IMR-90 (cell line): ENCODE results near the gene KLC3. TPM values are rescaled to one million over a fixed set of nuclear protein-coding genes. Genes with fewer than 3 reads are reported as not detected.

Experiments used
- ATAC-seq: fragments of 200-7000 bp; cut with Tn5 transposase; 2 replicates; pipeline ENCODE4 v1.9.1; 2020; ENCODE audit warnings: low read depth, mild to moderate bottlenecking, moderate library complexity
- BruUV-seq: library from RNA; stranded (reverse); fragments of 400-500 nt; replicated peaks from 2 replicates; lab custom pipeline; 2021; lab: Mats Ljungman, UMichigan
- CTCF ChIA-PET: fragments of 300-600 bp; formaldehyde crosslinking; extraction: SDS; loops from one replicate; lab custom pipeline; 2021; ENCODE audit warnings: antibody characterized with exemption; lab: Yijun Ruan, JAX
- POLR2A ChIA-PET: fragments of 300-600 bp; sonication (Branson Sonifier 250); formaldehyde crosslinking; loops from one replicate; lab custom pipeline; 2022; ENCODE audit warnings: antibody characterized with exemption; ENCODE audit not compliant: unreplicated experiment; lab: Charles Lee
- DNase-seq: peaks from one replicate; pipeline ENCODE4 v3.0.0; 2013
- H2AFZ ChIP-seq: replicated peaks from 2 replicates; pipeline ENCODE3; 2013; ENCODE audit warnings: low read length, mild to moderate bottlenecking; ENCODE audit not compliant: poor library complexity
- H2AK5ac ChIP-seq: 2 replicates; pipeline ENCODE4 v1.6.1; 2013; ENCODE audit warnings: low read depth, low read length, inconsistent platforms
- H2AK9ac ChIP-seq: replicated peaks from 2 replicates; pipeline ENCODE3; 2013; ENCODE audit warnings: mild to moderate bottlenecking, low read depth, low read length, moderate library complexity; ENCODE audit not compliant: poor library complexity
- H2BK120ac ChIP-seq: 2 replicates; pipeline ENCODE4 v1.6.1; 2013; ENCODE audit warnings: low read depth, low read length, inconsistent platforms
- H2BK15ac ChIP-seq: 3 replicates; pipeline ENCODE4 v1.6.1; 2013; ENCODE audit warnings: low read depth, low read length, inconsistent platforms
- H2BK20ac ChIP-seq: 2 replicates; pipeline ENCODE4 v1.6.1; 2013; ENCODE audit warnings: low read depth, mild to moderate bottlenecking, inconsistent platforms, low read length, moderate library complexity
- H2BK5ac ChIP-seq: 2 replicates; pipeline ENCODE4 v1.6.1; 2013; ENCODE audit warnings: mild to moderate bottlenecking, low read depth, low read length, inconsistent platforms; ENCODE audit not compliant: poor library complexity, severe bottlenecking
- H3K14ac ChIP-seq: replicated peaks from 2 replicates; pipeline ENCODE4 v1.6.1; 2013; ENCODE audit warnings: low read depth, low read length, inconsistent platforms
- H3K18ac ChIP-seq: 2 replicates; pipeline ENCODE4 v1.6.1; 2013; ENCODE audit warnings: low read depth, low read length, control low read depth
- H3K23ac ChIP-seq: 2 replicates; pipeline ENCODE4 v1.6.1; 2013; ENCODE audit warnings: low read depth, low read length, inconsistent platforms
- H3K27ac ChIP-seq: 2 replicates; pipeline ENCODE4 v1.5.1; 2013; ENCODE audit warnings: mild to moderate bottlenecking, control low read depth, low read length; ENCODE audit not compliant: insufficient read depth
- H3K27me3 ChIP-seq: 2 replicates; pipeline ENCODE4 v1.6.1; 2013; ENCODE audit warnings: low read length; ENCODE audit not compliant: control insufficient read depth, insufficient read depth
- H3K36me3 ChIP-seq: 2 replicates; pipeline ENCODE4 v1.6.1; 2013; ENCODE audit warnings: low read length, mixed read lengths; ENCODE audit not compliant: control insufficient read depth, insufficient read depth
- H3K4ac ChIP-seq: 2 replicates; pipeline ENCODE4 v1.6.1; 2013; ENCODE audit warnings: low read depth, low read length, inconsistent platforms
- H3K4me1 ChIP-seq: 2 replicates; pipeline ENCODE4 v1.6.1; 2013; ENCODE audit warnings: low read length, mixed read lengths; ENCODE audit not compliant: control insufficient read depth, insufficient read depth
- H3K4me2 ChIP-seq: 2 replicates; pipeline ENCODE4 v1.6.1; 2013; ENCODE audit warnings: low read depth, mild to moderate bottlenecking, control low read depth, low read length, moderate library complexity
- H3K4me3 ChIP-seq: 2 replicates; pipeline ENCODE4 v1.5.1; 2013; ENCODE audit warnings: low read depth, mild to moderate bottlenecking, control low read depth, low read length, moderate library complexity; ENCODE audit not compliant: insufficient read depth
- H3K56ac ChIP-seq: 2 replicates; pipeline ENCODE4 v1.6.1; 2013; ENCODE audit warnings: low read length, inconsistent platforms; ENCODE audit not compliant: insufficient read depth; ENCODE audit errors: extremely low read depth
- H3K79me1 ChIP-seq, 2 experiments: 2 replicates each; pipeline ENCODE4 v1.6.1; 2013; ENCODE audit warnings: low read length in 2 of 2, inconsistent platforms in 1 of 2, low read depth in 1 of 2
- H3K9ac ChIP-seq: 2 replicates; pipeline ENCODE4 v1.6.1; 2013; ENCODE audit warnings: low read depth, low read length, control low read depth
- H3K9me1 ChIP-seq: 2 replicates; pipeline ENCODE4 v1.6.1; 2013; ENCODE audit warnings: low read length, inconsistent platforms; ENCODE audit not compliant: insufficient read depth
- H3K9me3 ChIP-seq: 2 replicates; pipeline ENCODE4 v1.6.1; 2013; ENCODE audit warnings: low read length; ENCODE audit not compliant: control insufficient read depth, insufficient read depth
- H4K20me1 ChIP-seq: 2 replicates; pipeline ENCODE4 v1.6.1; 2013; ENCODE audit warnings: low read length, inconsistent platforms; ENCODE audit not compliant: insufficient read depth
- H4K5ac ChIP-seq: 2 replicates; pipeline ENCODE4 v1.6.1; 2013; ENCODE audit warnings: mild to moderate bottlenecking, low read depth, low read length, control low read depth
- H4K8ac ChIP-seq, 2 experiments: 2 replicates each; pipeline ENCODE4 v1.6.1; 2013; ENCODE audit warnings: low read depth in 2 of 2, low read length in 2 of 2, control low read depth in 1 of 2, inconsistent platforms in 1 of 2
- H4K91ac ChIP-seq: 2 replicates; pipeline ENCODE4 v1.6.1; 2013; ENCODE audit warnings: low read depth, low read length, inconsistent platforms; ENCODE audit not compliant: insufficient read depth
- MAFK ChIP-seq: IDR thresholded peaks from 2 replicates; pipeline ENCODE4 v1.6.1; 2012; ENCODE audit warnings: low read depth, low read length, improper control_type of control experiment
- MAZ ChIP-seq: IDR thresholded peaks from 2 replicates; pipeline ENCODE4 v1.6.1; 2012; ENCODE audit warnings: low read depth, mild to moderate bottlenecking, low read length, improper control_type of control experiment, moderate library complexity, borderline replicate concordance
- MXI1 ChIP-seq: IDR thresholded peaks from 2 replicates; pipeline ENCODE4 v1.6.1; 2012; ENCODE audit warnings: low read depth, mild to moderate bottlenecking, low read length, moderate library complexity, borderline replicate concordance
- POLR2A ChIP-seq: IDR thresholded peaks from 2 replicates; pipeline ENCODE4 v1.6.1; 2012; ENCODE audit warnings: mild to moderate bottlenecking, low read depth, low read length
- RFX5 ChIP-seq: IDR thresholded peaks from 2 replicates; pipeline ENCODE4 v1.8.0; 2012; ENCODE audit warnings: low read depth, mild to moderate bottlenecking, low read length, moderate library complexity
- WGBS, 2 experiments: methylation state at CpG; one replicate each; pipeline versions ENCODE4 v1.1.5 to v1.1.7; 2013; ENCODE audit warnings: missing lambda C conversion rate in 2 of 2; ENCODE audit not compliant: insufficient read length in 1 of 2; ENCODE audit errors: extremely low coverage in 2 of 2; 5-methylcytosine and 5-hydroxymethylcytosine counted together
- dilution Hi-C: fragments of 300-500 bp; cut with HindIII; formaldehyde crosslinking; loops from one replicate; pipeline ENCODE4 v1.14.3; 2018; ENCODE audit warnings: low sequenced_read_pairs; ENCODE audit not compliant: unreplicated experiment
- in situ Hi-C: fragments of 300-500 bp; cut with MboI; formaldehyde crosslinking; loops from 3 replicates; pipeline ENCODE4 v1.14.3; 2019; ENCODE audit warnings: low sequenced_read_pairs, inconsistent platforms, mixed read lengths
- intact Hi-C: fragments of 100-400 bp; cut with micrococcal nuclease; formaldehyde crosslinking; loops from 2 replicates; pipeline ENCODE4 v1.10.0; 2022
- polyA plus RNA-seq, 3 experiments: library from polyadenylated mRNA; depleted of rRNA; stranded (reverse); fragments of >200 nt; gene quantifications; 2 replicates each; pipeline ENCODE4 v1.2.3, GENCODE V29; 2012; ENCODE audit warnings: low replicate concordance in 1 of 3
- total RNA-seq: library from RNA; depleted of rRNA; stranded (reverse); fragments of >200 nt; gene quantifications from 2 replicates; pipeline ENCODE4 v1.2.3, GENCODE V29; 2012

Gene KLC3
- total and polyA plus RNA-seq, 2 of the 4 experiments (the other 2 are of a cell fraction): 0.14 to 0.18 TPM

DNA sequence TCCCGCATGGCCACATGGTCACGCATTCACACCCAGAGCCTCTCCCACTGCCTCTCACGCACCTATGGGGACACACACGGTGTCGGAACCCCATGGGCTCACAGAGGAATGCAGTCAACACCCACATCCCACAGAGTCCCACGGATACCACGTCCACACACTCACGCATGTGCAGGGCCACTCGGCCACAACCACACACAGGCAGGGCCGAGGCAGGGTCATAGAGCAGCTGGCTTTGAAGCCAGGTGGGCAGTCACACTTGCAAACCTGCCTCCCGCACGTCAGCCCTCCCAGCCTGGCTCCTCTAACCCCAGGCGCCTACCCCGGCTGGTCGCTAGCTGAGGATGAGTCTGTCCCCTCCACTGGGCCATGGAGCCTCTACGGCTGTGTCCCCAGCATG lies 21.7 kb downstream of the KLC3 start:
- intact Hi-C loops: no loop called here
- no peak overlapping the region for H2AFZ ChIP-seq
- no peak for DNase-seq
- ChIA-PET POLR2A (no interaction called here), CTCF (no interaction called here)
- no TSS peak for BruUV-seq
- H3K4me1 ChIP-seq: no peaks in the 10 kb centered on the region
- no peak overlapping the region for H3K4ac ChIP-seq
- no peak overlapping the region for H3K9ac ChIP-seq
- H4K5ac ChIP-seq: no peak overlapping the region
- dilution Hi-C loops: no loop called here
- no peak overlapping the region for H3K4me3 ChIP-seq
- no peaks in the 10 kb centered on the region for H3K9me1 ChIP-seq
- no peak overlapping the region for H2BK20ac ChIP-seq
- H3K79me1 ChIP-seq: peaks cover 7 to 14% of the 10 kb centered on the region in 2 experiments
- no peak overlapping the region for H3K56ac ChIP-seq
- no peak overlapping the region for H4K91ac ChIP-seq
- H2BK120ac ChIP-seq: no peak overlapping the region
- H3K36me3 ChIP-seq: peaks cover 36% of the 10 kb centered on the region
- no peak overlapping the region for H4K8ac ChIP-seq
- no peak overlapping the region for H3K4me2 ChIP-seq
- no peak overlapping the region for H3K27ac ChIP-seq
- H4K20me1 ChIP-seq: no peaks in the 10 kb centered on the region
- H3K23ac ChIP-seq: no peak overlapping the region
- TF ChIP-seq MAFK: no peak
- TF ChIP-seq RFX5: no peak
- TF ChIP-seq POLR2A: no peak
- no peak for TF ChIP-seq MAZ
- no peak for TF ChIP-seq MXI1
- no peaks in the 10 kb centered on the region for H3K27me3 ChIP-seq
- 78% methylated on average over 5 of the region's 16 CpGs; no CpG with 5 or more reads in 1 of the 2 experiments for WGBS, 2 experiments
- no peak overlapping the region for H2AK9ac ChIP-seq
- no peak overlapping the region for H2AK5ac ChIP-seq
- in situ Hi-C loops: no loop called here
- no peak for ATAC-seq
- H2BK15ac ChIP-seq: no peak overlapping the region
- H3K9me3 ChIP-seq: no peaks in the 10 kb centered on the region
- H3K18ac ChIP-seq: no peak overlapping the region
- H2BK5ac ChIP-seq: no peak overlapping the region
- no peak overlapping the region for H3K14ac ChIP-seq
